HEK293 (cell line): ENCODE results near the gene PLXNA3.

Experiments
- CTCF ChIP-seq: fragments of 450-650 bp; formaldehyde crosslinking; IDR thresholded peaks from 2 replicates; pipeline ENCODE4 v1.5.1; 2016; ENCODE audit warnings: missing biosample characterization, missing genetic modification characterization
- ZNF76 ChIP-seq: fragments of 450-650 bp; formaldehyde crosslinking; IDR thresholded peaks from 2 replicates; pipeline ENCODE4; 2016; ENCODE audit warnings: low read depth, missing biosample characterization, missing genetic modification characterization, borderline replicate concordance

- TF ChIP-seq ZNF76 (tag by site-specific recombination) (no peak), CTCF (no peak; the same call in 1 of the 2 replicates)
Observed at GRCh38 chrX:154481911-154482601, 24.0 kb downstream of the PLXNA3 start.
